Kidney tubule cell (primary cell): ENCODE results near the gene NDUFB7.
"Not testable (repeated sequence)": the region's sequence is repeated elsewhere in the genome, so short reads cannot be mapped to it uniquely, and the experiment has no call there.

ENCODE experiments used
- DNase-seq: peaks from one replicate; pipeline ENCODE4 v3.0.0-alpha.2; 2018; ENCODE audit warnings: low spot score

Gene NDUFB7

GRCh38 chr19:14553042-14553938 is 18.6 kb downstream of the NDUFB7 start:
- DNase-seq, result no peak

GRCh38 chr19:14552006-14552360 is 19.9 kb downstream of the NDUFB7 start:
- peak; percentile 36 for DNase-seq

- DNase-seq, result peak; percentile 53
Measured at GRCh38 chr19:14551134-14552005, 20.5 kb downstream of the NDUFB7 start.

- DNase-seq, result peak; percentile 83
Measured at GRCh38 chr19:14550201-14550754, 21.6 kb downstream of the NDUFB7 start.

GRCh38 chr19:14545716-14546082 is 26.2 kb downstream of the NDUFB7 start:
- no peak for DNase-seq

- peak; percentile 71 for DNase-seq
Measured at GRCh38 chr19:14544977-14545715, 26.7 kb downstream of the NDUFB7 start.

GRCh38 chr19:14544047-14544446 is 27.8 kb downstream of the NDUFB7 start:
- DNase-seq, result peak; percentile 36

- DNase-seq, result no peak
Measured at GRCh38 chr19:14542711-14543328, 29.0 kb downstream of the NDUFB7 start.

- not testable (repeated sequence) for DNase-seq
Measured at GRCh38 chr19:14541979-14542378, 29.9 kb downstream of the NDUFB7 start.

GRCh38 chr19:14540741-14541525 is 30.9 kb downstream of the NDUFB7 start:
- no peak for DNase-seq

- peak; percentile 75 for DNase-seq
Measured at GRCh38 chr19:14536926-14537692, 34.8 kb downstream of the NDUFB7 start.

- no peak for DNase-seq
Measured at GRCh38 chr19:14533450-14533849, 38.4 kb downstream of the NDUFB7 start.

GRCh38 chr19:14530506-14530905 is 41.4 kb downstream of the NDUFB7 start:
- no peak for DNase-seq

- no peak for DNase-seq
Measured at GRCh38 chr19:14530005-14530348, 41.9 kb downstream of the NDUFB7 start.

- DNase-seq, result peak; percentile 100
Measured at GRCh38 chr19:14529254-14530004, 42.4 kb downstream of the NDUFB7 start, which contains the start of gene TECR. Gene TECR (plus strand): TSS chr19:14529594. CDS start chr19:14529697, 103 bp downstream.

- DNase-seq, result no peak
Measured at GRCh38 chr19:14528419-14529253, 43.2 kb downstream of the NDUFB7 start.

- no peak for DNase-seq
Measured at GRCh38 chr19:14526423-14526822, 45.4 kb downstream of the NDUFB7 start.

GRCh38 chr19:14525729-14526128 is 46.1 kb downstream of the NDUFB7 start:
- DNase-seq, result no peak
